GM13976 (cell line): ENCODE results near the gene DHX58.

Source experiments
- DNase-seq: peaks from one replicate; pipeline ENCODE4 v3.0.0; 2012; ENCODE audit warnings: low spot score
- in situ Hi-C: fragments of 300-500 bp; cut with MboI; formaldehyde crosslinking; loops from one replicate; pipeline ENCODE4 v1.12.0; 2022; ENCODE audit warnings: low sequenced_read_pairs, mixed read lengths, inconsistent platforms; ENCODE audit not compliant: unreplicated experiment
- TF ChIP-seq, protein P1 (sequence below): IDR thresholded peaks from 2 replicates; pipeline ENCODE4 v1.5.1; 2012; ENCODE audit warnings: borderline replicate concordance, mild to moderate bottlenecking; ENCODE audit not compliant: insufficient read depth; ENCODE audit errors: extremely low read depth, missing control alignments, control extremely low read depth

Gene DHX58

DNA sequence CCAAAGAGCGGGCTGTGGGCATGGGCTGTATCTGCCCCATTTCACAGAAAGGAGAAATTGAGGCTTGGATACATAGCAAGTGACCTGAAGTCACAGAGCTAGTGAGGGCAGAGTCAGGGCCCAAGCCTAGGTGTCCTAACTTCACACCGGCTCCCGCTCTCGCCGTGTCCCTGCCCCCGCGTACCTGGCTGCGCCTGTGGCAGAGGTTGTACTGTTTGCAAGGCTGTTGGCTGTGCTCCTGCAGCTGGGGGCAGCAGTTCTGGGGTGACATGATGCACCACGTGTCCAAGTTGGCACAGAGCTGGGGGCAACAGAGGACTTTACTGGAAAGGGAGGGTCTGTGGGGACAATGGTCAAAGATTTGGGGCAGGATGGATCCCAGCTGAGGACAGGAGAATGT lies 3.4 kb downstream of the DHX58 start:
- in situ Hi-C loops: loop anchor here (10.0 kb wide), 1 partner anchor 84 kb away; the partner anchor contains the start of gene NKIRAS2
- TF ChIP-seq, protein P1, sequence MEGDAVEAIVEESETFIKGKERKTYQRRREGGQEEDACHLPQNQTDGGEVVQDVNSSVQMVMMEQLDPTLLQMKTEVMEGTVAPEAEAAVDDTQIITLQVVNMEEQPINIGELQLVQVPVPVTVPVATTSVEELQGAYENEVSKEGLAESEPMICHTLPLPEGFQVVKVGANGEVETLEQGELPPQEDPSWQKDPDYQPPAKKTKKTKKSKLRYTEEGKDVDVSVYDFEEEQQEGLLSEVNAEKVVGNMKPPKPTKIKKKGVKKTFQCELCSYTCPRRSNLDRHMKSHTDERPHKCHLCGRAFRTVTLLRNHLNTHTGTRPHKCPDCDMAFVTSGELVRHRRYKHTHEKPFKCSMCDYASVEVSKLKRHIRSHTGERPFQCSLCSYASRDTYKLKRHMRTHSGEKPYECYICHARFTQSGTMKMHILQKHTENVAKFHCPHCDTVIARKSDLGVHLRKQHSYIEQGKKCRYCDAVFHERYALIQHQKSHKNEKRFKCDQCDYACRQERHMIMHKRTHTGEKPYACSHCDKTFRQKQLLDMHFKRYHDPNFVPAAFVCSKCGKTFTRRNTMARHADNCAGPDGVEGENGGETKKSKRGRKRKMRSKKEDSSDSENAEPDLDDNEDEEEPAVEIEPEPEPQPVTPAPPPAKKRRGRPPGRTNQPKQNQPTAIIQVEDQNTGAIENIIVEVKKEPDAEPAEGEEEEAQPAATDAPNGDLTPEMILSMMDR: no peak
- DNase-seq: no peak

DNA sequence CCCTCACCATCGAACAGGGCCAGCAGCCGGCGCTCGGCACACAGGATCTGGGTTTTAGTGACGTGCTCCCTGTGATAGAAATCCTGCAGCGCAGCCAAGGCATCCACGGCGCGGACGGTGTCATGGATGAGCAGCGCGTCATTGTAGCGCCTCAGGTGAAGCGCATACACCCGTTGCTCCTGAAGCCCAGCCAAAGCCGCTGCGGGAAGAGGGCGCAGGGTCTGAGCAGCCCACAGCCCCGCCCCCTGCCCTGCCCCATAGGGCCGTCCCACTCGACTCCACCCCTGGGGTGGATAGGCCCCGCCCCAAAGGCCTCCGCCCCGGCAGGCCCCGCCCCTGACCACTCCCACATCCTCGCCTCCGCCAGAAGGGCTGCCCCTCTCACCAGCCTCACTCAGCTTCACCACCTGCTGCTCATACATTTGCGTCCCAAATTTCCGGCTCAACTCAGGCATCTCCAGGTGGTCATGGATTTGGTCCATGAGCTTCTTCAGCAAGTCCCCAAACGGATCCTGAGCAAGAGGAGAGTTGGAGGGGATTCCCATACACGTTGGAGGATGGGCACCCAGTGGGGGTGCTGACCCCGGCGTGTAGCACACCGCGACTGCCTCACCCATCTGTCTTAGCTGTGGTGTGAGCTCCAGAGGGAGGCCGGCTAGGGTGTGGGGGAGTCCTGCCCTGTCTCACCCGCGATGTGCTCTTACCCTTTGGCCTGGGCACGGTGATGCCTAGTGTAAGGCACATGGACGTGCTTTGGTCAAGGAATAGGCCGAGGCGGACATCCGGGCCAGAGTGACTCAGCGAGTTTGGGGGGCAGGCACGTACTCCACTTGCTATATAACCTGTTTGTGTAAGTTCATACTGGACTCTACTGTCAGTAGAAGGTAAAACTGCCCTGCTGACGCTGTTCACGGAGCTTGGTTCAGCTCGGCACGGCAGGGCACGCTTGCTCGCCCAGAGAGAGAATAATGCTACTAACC lies 4.6 kb downstream of the DHX58 start:
- TF ChIP-seq, protein P1: no peak
- DNase-seq: peak; percentile 100
- in situ Hi-C loops: loop anchor here (10.0 kb wide), 1 partner anchor 83 kb away; the partner anchor contains the start of gene NKIRAS2

GRCh38 chr17:42107124-42107523 lies 5.4 kb downstream of the DHX58 start:
- DNase-seq: no peak
- TF ChIP-seq, protein P1: no peak
- in situ Hi-C loops: loop anchor here (10.0 kb wide), 1 partner anchor 82 kb away; the partner anchor contains the start of gene NKIRAS2

GRCh38 chr17:42106009-42106408 lies 6.5 kb downstream of the DHX58 start:
- TF ChIP-seq, protein P1: no peak
- in situ Hi-C loops: loop anchor here (10.0 kb wide), 1 partner anchor 81 kb away; the partner anchor contains the start of gene NKIRAS2
- DNase-seq: no peak

- no peak for DNase-seq
- TF ChIP-seq, protein P1: no peak
- in situ Hi-C loops: loop anchor here (10.0 kb wide), 1 partner anchor 79 kb away; the partner anchor contains the start of gene NKIRAS2
These were observed 8.2 kb downstream of the DHX58 start for GRCh38 chr17:42104264-42104663.

DNA sequence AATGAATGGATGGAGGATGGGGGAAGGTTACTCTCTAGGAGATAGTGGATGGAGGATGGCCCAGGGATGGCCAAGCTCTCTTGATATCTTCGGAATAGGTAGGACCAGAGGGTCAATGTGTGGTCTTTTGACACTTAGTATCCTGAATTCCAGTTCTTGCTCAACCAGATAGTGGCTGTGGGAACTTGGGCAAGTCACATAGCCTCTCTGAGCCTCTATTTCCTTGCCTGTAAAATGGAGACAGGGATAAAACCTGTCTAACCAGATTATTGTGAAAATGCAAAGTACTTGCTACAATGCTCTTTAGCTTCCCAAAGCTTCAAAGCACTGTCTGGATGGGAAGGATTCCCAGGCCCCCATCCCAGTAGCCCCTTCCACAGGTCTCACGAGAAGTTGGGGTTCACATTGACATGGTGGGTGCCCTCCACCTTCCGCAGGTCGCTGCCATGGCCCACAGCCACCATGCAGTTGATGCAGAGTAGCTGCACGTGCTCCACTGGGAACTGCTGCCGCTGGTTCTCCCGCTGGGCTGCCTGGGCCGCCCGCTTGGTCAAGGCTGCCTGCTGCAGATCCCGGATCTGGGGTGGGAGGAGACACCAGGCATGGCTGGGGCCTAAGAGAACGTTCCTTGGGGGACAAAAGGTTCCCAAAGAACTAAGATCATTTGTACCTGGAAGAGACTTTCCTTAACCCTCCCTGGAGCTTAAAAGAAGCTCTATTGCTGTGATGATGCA lies 9.1 kb downstream of the DHX58 start:
- TF ChIP-seq, protein P1: no peak
- in situ Hi-C loops: loop anchor here (10.0 kb wide), 1 partner anchor 79 kb away; the partner anchor contains the start of gene NKIRAS2
- DNase-seq: no peak
